VCaP (cell line): ENCODE results near the gene ZFAND2B.
"Not testable (repeated sequence)": the region's sequence is repeated elsewhere in the genome, so short reads cannot be mapped to it uniquely, and the experiment has no call there.

Source experiments
- H3K27ac ChIP-seq: fragments of 450-650 bp; 2 replicates; pipeline ENCODE4 v1.5.1; 2017
- CTCF ChIP-seq: fragments of 450-650 bp; conservative IDR thresholded peaks from 2 replicates; pipeline ENCODE4 v1.5.1; 2017; ENCODE audit warnings: mild to moderate bottlenecking, moderate library complexity

The ZFAND2B gene

GRCh38 chr2:219182331-219183150 lies 24.0 kb upstream of the ZFAND2B start:
- no peak overlapping the region for H3K27ac ChIP-seq
- no peak for TF ChIP-seq CTCF

DNA sequence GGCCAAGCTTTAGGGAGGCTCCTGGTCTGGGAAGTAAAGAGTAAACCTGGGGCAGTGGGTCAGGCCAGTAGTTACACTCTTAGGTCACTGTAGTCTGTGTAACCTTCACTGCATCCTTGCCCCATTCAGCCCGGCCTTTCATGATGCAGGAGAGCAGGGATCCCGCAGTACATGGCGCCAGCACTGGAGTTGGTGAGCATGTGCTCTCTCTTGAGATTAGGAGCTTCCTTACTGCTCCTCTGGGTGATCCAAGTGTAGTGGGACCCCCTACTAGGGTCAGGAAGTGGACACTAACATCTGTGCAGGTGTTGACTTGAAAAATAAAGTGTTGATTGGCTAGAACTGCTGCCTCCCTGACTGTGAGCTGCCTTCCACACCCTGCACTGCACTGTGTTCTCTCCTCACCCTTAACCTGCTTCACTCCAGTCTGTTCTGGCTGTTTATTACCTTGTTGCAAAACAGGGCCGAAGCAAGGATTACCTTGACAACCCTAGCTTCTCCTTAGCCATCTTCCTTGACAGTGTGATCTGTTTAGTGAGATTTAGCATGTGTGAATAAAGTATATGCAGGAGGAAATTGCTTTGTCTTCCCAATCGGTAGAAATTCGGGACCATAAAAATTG lies 23.3 kb upstream of the ZFAND2B start:
- no peak overlapping the region for H3K27ac ChIP-seq
- TF ChIP-seq CTCF, result no peak

GRCh38 chr2:219184121-219184520 lies 22.5 kb upstream of the ZFAND2B start:
- H3K27ac ChIP-seq, result no peak overlapping the region
- no peak for TF ChIP-seq CTCF

DNA sequence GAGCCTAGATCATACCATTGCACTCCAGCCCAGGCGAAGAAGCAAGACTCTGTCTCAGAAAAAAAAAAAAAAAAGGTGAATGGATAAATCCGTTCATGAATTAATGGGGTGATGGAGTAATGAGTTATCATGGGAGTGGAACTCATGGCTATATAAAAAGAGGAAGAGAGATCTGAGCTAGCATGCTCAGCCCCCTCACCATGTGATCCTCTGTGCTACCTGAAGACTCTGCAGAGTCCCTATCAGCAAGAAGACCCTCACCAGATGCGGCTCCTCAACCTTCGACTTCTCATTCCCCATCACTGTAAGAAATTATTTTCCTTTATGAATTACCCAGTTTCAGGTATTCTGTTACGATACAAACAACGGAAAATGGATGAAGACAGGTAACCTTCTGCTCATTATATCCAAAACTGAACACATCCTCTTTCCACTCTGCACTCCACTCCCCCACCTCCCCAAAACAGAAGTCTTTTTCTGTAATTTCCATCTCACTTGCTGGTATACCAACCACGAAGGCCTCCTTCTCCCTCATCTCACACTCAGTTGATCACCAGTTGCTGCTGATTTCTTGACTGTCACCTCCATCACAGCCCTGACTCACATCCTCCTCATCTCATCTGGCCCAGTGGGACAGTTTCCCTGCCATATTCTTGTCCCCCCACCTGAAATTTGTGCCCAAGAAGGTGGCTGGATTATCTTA lies 19.7 kb upstream of the ZFAND2B start:
- H3K27ac ChIP-seq, result no peak overlapping the region
- TF ChIP-seq CTCF, result no peak

GRCh38 chr2:219197388-219197787 lies 9.2 kb upstream of the ZFAND2B start:
- no peak for TF ChIP-seq CTCF
- no peak overlapping the region for H3K27ac ChIP-seq

DNA sequence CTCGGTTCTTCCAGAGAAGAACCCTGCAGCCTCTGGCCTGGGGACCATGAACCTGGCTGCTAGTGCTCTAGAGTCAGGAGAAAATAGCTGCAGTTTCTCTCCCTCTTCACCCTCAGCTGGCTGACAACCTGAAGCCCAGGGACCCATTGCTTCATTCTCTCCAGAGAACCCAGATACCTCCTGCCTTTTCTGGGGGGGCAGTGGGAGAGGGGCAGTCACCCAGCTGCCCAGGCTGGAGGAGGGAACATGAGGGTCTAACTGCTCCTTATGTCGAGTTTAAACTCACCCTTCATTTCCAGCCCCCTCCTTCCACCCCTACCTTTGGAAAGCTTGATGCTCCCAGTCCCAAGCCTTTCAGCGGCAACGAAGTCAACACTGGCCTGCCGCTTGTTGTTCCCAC lies 7.6 kb upstream of the ZFAND2B start:
- H3K27ac ChIP-seq, result no peak overlapping the region
- no peak for TF ChIP-seq CTCF

GRCh38 chr2:219199470-219200211 lies 6.9 kb upstream of the ZFAND2B start:
- no peak for TF ChIP-seq CTCF

DNA sequence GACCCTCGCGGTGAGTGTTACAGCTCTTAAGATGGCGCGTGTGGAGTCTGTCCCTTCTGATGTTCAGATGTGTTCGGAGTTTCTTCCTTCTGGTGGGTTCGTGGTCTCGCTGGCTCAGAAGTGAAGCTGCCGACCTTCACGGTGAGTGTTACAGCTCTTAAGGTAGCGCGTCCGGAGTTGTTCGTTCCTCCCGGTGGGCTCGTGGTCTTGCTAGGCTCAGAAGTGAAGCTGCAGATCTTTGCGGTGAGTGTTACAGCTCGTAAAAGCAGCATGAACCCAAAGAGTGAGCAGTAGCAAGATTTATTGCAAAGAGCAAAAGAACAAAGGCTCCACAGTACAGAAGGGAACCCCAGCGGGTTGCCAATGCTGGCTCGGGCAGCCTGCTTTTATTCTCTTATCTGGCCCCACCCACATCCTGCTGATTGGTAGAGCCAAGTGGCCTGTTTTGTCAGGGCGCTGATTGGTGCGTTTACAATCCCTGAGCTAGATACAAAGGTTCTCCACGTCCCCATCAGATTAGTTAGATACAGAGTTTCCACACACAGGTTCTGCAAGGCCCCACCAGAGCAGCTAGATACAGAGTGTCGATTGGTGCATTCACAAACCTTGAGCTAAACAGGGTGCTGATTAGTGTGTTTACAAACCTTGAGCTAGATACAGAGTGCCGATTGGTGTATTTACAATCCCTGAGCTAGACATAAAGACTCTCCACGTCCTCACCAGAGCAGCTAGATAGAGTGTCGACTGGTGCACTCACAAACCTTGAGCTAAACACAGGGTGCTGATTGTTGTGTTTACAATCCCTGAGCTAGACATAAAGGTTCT lies 5.9 kb upstream of the ZFAND2B start:
- H3K27ac ChIP-seq, result not testable (repeated sequence)

More at GRCh38 chr2:219199470-219200211, 6.9 kb upstream of the ZFAND2B start:
- no peak overlapping the region for H3K27ac ChIP-seq

- peak overlapping the region; percentile 49; the same call in 1 of the 2 replicates for H3K27ac ChIP-seq
Observed at GRCh38 chr2:219201331-219201730, 5.3 kb upstream of the ZFAND2B start.
